LNCaP clone FGC (cell line): Measurements from ENCODE around the gene RBM33.

Source experiments
- DNase-seq: peaks from one replicate; pipeline ENCODE4 v3.0.0-alpha.2; 2011; ENCODE audit warnings: low read depth
- H3K4me3 ChIP-seq: 2 replicates; pipeline ENCODE4 v1.5.1; 2011; ENCODE audit warnings: mild to moderate bottlenecking, low read depth, low read length, control low read depth
- CTCF ChIP-seq: IDR thresholded peaks from 2 replicates; pipeline ENCODE4 v1.5.1; 2012; ENCODE audit warnings: mild to moderate bottlenecking; ENCODE audit not compliant: control insufficient read depth, insufficient read depth; ENCODE audit errors: extremely low read depth

The RBM33 gene

GRCh38 chr7:155825336-155825735, 180.9 kb downstream of the RBM33 start:
- H3K4me3 ChIP-seq = no peak overlapping the region
- no peak for DNase-seq
- TF ChIP-seq CTCF = no peak

- no peak for TF ChIP-seq CTCF
- H3K4me3 ChIP-seq = no peak overlapping the region
- no peak for DNase-seq
These were observed 185.5 kb downstream of the RBM33 start for GRCh38 chr7:155829796-155830470.
